Neural crest cell (in vitro differentiated cells): Measurements from ENCODE around the gene FOXM1. TPM values are rescaled to one million over a fixed set of nuclear protein-coding genes. Genes with fewer than 3 reads are reported as not detected.
A peak's percentile ranks its signal among the peaks of the same experiment; 100 is the strongest.
"Not testable (repeated sequence)": the region's sequence is repeated elsewhere in the genome, so short reads cannot be mapped to it uniquely, and the experiment has no call there.

Experiments
- DNase-seq: peaks from one replicate; pipeline ENCODE4 v3.0.0; 2021; ENCODE audit warnings: low read depth, mixed read lengths, low spot score
- H3K27ac Mint-ChIP-seq: one replicate; pipeline ENCODE4 v1.8.0; 2021; ENCODE audit warnings: mild to moderate bottlenecking, mixed read lengths; ENCODE audit not compliant: unreplicated experiment
- H3K27me3 Mint-ChIP-seq: 2 replicates; pipeline ENCODE4 v1.8.0; 2021; ENCODE audit warnings: low read depth, mild to moderate bottlenecking, mixed read lengths
- H3K36me3 Mint-ChIP-seq: 2 replicates; pipeline ENCODE4 v1.8.0; 2021; ENCODE audit warnings: low read depth, mild to moderate bottlenecking, mixed read lengths
- H3K4me1 Mint-ChIP-seq: 2 replicates; pipeline ENCODE4 v1.8.0; 2021; ENCODE audit warnings: mixed read lengths
- H3K4me3 Mint-ChIP-seq: one replicate; pipeline ENCODE4 v1.8.0; 2021; ENCODE audit warnings: mild to moderate bottlenecking, mixed read lengths
- H3K9me3 Mint-ChIP-seq: 2 replicates; pipeline ENCODE4 v1.8.0; 2021; ENCODE audit warnings: mixed read lengths
- total RNA-seq: library from RNA; stranded (reverse); gene quantifications from 2 replicates; pipeline ENCODE4 v1.2.1, GENCODE V29; 2021
- TF ChIP-seq, protein P1 (sequence below): fragments of 200-600 bp; sonication (generic); conservative IDR thresholded peaks from 2 replicates; pipeline ENCODE4 v1.5.0; 2021; ENCODE audit warnings: antibody characterized with exemption, mild to moderate bottlenecking

The FOXM1 gene
- total RNA-seq, 1 donor from 2014 or later, result 147 TPM

DNA sequence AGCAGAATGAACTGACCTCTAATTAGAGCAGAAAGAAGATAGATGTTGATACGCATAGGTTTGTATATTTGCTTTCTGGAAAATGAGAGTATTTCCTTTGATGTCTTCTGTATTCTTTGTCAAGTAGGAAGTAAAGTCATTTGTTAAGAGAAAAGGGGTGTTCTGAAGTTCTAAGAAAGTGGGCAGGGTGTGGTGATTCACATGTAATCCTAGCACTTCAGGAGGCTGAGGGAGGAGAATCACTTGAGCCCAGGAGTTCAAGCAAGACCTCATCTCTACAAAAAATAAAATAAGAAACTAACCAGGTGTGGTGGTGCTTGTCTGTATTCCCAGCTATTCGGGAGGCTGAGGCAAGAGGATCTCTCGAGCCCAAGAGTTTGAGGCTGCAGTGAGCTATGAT lies 2.9 kb upstream of the FOXM1 start:
- H3K9me3 Mint-ChIP-seq, result no peaks in the 10 kb centered on the region
- H3K36me3 Mint-ChIP-seq, result peaks cover 7% of the 10 kb centered on the region
- TF ChIP-seq, protein P1, sequence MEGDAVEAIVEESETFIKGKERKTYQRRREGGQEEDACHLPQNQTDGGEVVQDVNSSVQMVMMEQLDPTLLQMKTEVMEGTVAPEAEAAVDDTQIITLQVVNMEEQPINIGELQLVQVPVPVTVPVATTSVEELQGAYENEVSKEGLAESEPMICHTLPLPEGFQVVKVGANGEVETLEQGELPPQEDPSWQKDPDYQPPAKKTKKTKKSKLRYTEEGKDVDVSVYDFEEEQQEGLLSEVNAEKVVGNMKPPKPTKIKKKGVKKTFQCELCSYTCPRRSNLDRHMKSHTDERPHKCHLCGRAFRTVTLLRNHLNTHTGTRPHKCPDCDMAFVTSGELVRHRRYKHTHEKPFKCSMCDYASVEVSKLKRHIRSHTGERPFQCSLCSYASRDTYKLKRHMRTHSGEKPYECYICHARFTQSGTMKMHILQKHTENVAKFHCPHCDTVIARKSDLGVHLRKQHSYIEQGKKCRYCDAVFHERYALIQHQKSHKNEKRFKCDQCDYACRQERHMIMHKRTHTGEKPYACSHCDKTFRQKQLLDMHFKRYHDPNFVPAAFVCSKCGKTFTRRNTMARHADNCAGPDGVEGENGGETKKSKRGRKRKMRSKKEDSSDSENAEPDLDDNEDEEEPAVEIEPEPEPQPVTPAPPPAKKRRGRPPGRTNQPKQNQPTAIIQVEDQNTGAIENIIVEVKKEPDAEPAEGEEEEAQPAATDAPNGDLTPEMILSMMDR, result no peak
- no peak for DNase-seq
- H3K4me3 Mint-ChIP-seq, result peak overlapping the region; percentile 61
- no peak overlapping the region for H3K27ac Mint-ChIP-seq
- H3K27me3 Mint-ChIP-seq, result no peaks in the 10 kb centered on the region
- peaks cover 41% of the 10 kb centered on the region for H3K4me1 Mint-ChIP-seq

DNA sequence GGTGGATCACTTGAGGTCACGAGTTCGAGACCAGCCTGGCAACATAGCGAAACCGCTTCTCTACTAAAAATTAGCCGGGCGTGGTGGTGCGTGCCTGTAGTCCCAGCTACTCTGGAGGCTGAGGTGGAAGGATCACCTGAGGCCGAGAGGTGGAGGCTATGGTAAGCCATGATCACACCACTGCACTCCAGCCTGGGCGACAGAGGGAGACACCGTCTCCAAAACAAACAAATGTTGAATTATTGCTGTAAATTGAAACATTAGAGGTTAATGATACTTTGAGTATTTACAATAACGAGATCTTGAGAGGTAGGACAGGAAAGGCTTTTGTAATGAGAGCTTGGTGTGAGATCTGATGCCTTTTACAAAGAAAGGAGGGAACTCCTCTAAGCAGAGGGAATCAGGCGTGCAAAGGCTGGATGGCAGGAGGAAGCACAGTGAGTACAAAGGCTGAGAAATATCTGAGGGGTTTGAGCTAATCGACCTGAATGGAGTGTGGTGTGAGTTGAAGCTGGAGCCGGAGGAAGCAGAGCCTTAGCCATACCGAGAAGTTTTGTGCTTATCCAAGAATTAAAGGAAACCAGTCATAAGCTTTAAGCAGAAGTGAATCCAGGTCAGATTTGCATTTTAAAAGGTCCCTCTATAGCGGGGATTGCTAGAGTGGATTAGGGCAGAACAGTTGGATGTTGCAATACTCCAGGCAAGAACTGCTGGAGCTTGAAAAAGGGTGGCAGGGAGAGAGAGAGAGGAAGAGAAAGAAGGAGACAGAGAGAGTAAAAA lies 1.2 kb upstream of the FOXM1 start:
- TF ChIP-seq, protein P1, result no peak
- peaks cover 3% of the 10 kb centered on the region for H3K36me3 Mint-ChIP-seq
- H3K27me3 Mint-ChIP-seq, result no peaks in the 10 kb centered on the region
- no peaks in the 10 kb centered on the region for H3K9me3 Mint-ChIP-seq
- H3K4me1 Mint-ChIP-seq, result peaks cover 45% of the 10 kb centered on the region
- H3K4me3 Mint-ChIP-seq, result peak overlapping the region; percentile 98
- H3K27ac Mint-ChIP-seq, result peak overlapping the region; percentile 98
- DNase-seq, result no peak

DNA sequence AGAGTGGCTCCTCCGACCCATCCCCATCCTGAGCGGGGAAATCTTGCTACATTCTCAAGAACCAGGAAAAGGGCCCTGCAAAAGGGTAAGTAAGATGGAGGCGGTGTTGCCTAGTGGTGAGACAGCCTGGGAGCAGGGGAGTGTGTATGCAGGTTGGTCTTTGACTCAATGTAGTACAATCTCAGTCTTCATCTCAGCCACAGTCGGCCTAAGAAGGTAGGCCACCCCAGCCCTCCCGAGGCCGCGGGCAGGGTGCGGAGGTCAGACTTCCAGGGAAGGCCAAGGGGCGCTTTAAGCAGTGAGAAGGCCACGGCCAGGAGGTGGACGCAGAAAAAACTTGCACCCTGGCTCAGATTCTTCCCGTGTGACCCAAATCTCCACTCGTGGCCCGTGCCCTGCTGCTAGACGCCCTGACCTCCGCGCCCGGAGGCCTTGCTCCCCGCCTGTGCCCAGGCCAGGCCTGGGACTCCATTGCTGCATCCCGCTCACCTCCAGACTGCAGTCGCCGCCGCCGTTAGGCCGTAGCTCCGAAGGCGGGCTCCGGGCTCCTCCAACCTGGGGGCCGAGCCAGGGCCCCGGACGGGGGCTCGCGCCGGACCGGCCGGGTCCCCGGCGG lies 435 bp downstream of the FOXM1 start:
- DNase-seq, result no peak
- Mint-ChIP-seq H3K27ac (peak overlapping the region; percentile 95), H3K9me3 (no peaks in the 10 kb centered on the region), H3K36me3 (peaks cover 6% of the 10 kb centered on the region), H3K27me3 (no peaks in the 10 kb centered on the region), H3K4me3 (peak overlapping the region; percentile 88), H3K4me1 (peaks cover 41% of the 10 kb centered on the region)
- TF ChIP-seq, protein P1, result no peak

DNA sequence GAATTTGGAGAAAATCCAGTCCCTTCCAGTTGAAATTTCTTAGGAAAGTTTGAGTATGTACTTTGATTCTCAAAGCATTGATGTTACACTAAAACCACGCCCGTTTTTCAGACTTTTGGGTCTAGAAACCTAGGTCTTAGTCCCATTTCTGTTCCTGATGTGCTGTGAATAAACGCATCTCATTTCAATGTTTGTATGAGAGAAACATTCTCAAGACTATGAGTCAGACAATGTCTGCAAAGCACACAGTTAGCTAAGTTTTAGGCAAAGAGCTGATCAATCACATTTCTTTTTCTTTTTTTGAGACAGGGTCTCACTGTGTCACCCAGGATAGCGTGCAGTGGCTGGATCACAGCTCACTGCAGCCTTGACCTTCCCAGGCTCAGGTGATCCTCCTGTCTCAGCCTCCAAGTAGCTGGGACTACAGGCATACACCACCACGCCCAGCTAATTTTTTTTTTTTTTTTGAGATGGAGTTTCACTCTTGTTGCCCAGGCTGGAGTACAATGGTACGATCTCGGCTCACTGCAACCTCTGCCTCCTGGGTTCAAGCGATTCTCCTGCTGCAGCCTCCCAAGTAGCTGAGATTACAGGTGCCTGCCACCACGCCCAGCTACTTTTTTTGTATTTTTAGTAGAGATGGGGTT lies 7.9 kb downstream of the FOXM1 start:
- not testable (repeated sequence) for H3K27ac Mint-ChIP-seq, DNase-seq, H3K4me1 Mint-ChIP-seq, H3K9me3 Mint-ChIP-seq, H3K27me3 Mint-ChIP-seq, H3K4me3 Mint-ChIP-seq
- H3K36me3 Mint-ChIP-seq, result peaks cover 17% of the 10 kb centered on the region

DNA sequence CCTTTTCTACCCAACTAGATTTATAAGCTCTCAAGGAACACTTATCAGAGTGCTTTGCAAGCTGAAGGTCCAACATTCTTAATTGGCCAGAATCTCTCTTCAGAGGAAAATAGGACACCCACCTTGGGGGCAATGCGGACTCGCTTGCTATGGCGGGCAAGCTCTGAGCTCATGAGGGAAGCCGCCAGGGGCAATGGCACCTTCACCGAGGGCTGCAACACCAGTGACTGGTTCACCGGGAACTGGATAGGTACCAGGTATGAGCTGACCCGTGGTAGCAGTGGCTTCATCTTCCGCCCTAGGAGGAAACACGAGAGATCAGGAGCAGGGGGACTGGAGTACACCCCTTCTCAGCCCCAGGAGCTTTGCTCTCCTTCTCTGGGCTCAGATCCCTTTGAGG lies 12.8 kb downstream of the FOXM1 start:
- Mint-ChIP-seq H3K9me3 (no peaks in the 10 kb centered on the region), H3K27ac (no peak overlapping the region), H3K4me3 (no peak overlapping the region)

DNA sequence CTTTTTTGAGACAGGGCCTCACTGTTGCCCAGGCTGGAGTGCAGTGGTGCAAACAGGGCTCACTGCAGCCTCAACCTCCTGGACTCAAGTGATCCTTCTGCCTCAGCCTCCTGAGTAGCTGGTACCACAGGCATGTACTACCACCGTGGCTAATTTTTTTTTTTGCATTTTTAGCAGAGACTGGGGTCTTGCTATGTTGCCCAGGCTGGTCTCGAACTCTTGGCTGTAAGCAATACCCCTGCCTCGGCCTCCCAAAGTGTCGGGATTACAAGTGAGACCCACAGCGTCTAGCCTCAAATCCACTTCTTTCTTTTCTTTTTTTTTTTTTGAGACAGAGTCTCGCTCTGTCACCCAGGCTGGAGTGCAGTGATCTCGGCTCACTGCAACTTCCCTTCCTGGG lies 13.6 kb downstream of the FOXM1 start:
- not testable (repeated sequence) for H3K4me3 Mint-ChIP-seq, H3K27me3 Mint-ChIP-seq, H3K4me1 Mint-ChIP-seq, DNase-seq, H3K27ac Mint-ChIP-seq, H3K9me3 Mint-ChIP-seq
- peaks cover 21% of the 10 kb centered on the region for H3K36me3 Mint-ChIP-seq

More for the DNA sequence above, 12.8 kb downstream of the FOXM1 start:
- TF ChIP-seq, protein P1, result no peak
- Mint-ChIP-seq H3K4me1 (no peaks in the 10 kb centered on the region), H3K27me3 (no peaks in the 10 kb centered on the region), H3K36me3 (peaks cover 23% of the 10 kb centered on the region)
- no peak for DNase-seq
